IPS DF 19.7 (cell line): ENCODE data around the gene CPTP.

Experiments used
- DNase-seq: peaks from one replicate; pipeline ENCODE4 v3.0.0-alpha.2; 2013; ENCODE audit warnings: low read depth, low spot score

CPTP gene

GRCh38 chr1:1292442-1292779, 32.2 kb upstream of the CPTP start:
- DNase-seq = no peak

- DNase-seq = no peak
Measured at GRCh38 chr1:1292851-1293250, 31.8 kb upstream of the CPTP start.

DNA sequence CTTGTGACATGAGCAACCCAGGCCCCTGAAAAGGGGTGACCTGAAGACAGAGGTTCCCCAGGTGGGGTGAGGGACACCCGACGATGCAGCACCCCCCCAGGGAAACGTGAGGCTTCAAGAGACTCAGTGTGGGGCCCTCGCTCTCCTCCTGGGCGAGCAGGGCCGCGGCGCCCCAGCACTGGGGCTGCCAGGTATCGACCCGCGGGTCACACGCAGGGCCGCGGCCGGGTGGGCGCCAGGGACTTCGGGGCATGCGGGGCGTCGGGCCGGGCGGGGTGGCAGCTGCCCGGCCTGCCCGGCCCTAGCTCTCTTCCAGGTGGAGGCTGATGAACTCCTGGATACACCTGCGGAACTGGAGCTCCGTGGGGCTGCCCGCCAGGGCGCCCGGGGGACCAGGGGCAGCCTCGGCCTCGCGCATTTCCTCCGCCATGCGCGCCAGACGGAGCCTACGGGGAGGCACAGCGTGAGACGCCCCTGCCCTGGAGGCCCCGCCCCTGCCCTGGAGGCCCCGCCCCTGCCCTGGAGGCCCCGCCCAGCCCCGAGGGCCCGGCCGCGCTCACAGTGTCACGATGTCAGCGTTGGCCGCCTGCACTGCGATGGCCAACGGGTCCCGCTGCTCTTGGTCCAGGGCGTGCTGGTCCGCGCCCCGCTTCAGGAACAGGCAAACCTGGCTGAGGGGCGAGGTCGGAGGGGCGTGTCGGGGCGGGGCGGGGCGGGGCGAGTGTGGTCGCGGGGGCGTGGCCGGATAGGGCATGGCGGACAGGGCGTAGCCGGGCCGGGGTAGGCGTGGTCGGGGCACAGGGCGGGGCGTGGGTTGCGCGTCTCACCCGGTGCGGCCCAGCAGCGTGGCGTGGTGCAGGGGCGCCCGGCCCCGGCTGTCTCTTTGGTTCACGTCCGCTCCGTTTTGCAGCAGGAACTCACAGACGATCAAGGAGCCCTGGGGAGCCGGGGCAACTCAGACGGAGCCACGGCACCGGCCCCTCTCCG, 31.0 kb upstream of the CPTP start:
- DNase-seq = no peak

DNA sequence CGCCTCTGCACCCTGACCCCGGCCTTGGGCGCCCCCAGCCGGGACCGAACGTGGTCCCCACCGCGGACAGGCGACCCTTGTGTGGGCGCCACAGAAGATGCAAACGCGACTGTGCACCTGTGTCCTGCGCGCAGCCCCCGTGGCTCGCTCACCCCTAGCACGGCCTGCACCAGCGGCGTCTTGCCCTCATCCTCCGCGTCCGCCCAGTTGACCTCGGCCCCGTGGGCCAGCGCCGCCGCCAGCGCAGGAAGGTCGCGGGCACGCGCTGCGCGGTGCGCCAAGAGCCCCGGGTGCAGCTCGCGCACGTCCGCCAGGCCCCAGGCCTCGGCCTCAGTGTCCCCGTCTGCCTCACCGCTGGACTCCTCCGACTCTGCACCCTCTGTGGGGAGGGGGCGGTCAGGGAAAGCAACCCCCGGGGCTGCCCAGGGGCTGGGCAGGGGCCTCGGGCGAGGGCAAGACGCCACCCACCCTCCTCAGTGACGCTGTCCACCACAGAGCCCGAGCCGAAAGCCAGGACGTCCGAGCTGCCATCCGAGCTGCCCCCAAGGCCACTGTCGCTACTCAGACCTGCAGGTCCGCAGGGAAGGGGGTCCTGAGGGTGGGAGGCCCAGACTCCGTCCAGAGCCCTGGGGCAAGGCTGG, 30.2 kb upstream of the CPTP start:
- no peak for DNase-seq

DNA sequence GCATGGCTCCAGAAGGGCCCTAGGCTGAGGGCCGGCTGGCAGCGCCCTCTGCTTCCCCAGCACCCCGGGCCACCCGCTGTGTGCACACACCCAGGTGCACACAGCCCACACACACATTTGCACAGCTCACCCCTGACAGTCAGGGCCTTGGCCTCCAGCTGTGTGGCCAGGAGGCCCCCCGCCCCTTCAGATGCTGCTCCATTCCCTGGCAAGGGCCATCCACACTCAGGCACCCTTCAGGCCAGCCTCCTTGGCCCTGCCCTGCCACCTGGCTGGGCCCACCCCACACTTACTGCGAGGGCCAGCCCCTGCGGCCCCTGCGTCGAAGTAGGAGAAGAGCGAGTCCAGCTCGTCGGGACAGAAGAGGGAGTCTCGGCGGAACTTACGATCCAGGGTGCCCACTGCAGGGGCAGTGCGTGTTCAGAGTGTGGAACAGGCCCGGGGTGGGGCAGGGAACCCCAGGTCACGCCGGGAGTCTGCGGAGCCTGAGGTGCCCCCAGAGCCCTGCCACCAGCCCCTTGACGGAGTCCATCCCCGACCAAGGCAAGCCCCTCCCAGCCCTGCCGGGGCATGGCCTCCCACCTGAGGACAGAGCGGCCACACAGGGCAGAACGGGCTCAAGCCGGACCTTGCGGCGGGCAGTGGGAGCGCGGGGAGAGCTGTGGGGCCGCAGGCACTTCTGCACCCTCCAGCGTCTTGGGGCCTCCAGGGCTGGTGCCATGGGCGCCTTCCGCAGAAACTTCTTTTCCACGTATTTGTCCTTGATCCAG, 29.3 kb upstream of the CPTP start:
- DNase-seq = no peak

- DNase-seq = no peak
Measured at GRCh38 chr1:1296070-1297061, 28.2 kb upstream of the CPTP start.

- no peak for DNase-seq
Measured at GRCh38 chr1:1297802-1298424, 26.7 kb upstream of the CPTP start.

- no peak for DNase-seq
Measured at GRCh38 chr1:1298861-1299685, 25.5 kb upstream of the CPTP start.

DNA sequence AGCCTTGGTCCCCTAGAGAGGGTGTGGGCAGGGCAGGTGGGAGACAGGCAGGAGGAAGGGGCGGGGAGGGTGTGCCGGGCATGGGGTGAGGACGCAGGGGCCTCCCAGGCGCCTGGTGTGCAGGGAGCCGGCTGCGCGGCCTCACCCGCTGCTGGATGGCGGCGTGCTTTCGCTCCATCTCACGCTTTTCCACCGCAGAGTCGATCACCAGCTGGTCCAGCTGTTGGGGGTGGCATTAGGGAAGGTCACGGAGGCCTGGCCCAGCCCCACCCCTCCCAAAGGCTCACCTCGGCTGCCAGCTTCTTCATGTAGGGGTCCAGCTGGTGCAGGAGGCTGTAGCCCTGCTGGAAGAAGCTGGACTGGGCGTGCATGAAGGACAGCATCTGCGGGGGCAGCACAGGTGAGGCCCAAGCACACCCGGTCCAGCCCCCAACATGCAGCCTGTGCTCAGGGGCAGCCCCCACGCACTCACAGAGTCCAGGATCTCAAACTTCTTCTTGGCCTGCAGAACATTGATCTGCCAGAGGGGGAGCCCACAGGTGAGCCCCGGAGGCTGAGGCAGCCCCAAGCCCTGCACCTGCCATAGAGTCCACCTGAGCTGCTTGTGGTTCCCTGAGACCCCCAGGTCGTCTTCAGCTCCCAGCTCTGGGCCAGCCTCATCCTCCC, 24.8 kb upstream of the CPTP start:
- no peak for DNase-seq

DNA sequence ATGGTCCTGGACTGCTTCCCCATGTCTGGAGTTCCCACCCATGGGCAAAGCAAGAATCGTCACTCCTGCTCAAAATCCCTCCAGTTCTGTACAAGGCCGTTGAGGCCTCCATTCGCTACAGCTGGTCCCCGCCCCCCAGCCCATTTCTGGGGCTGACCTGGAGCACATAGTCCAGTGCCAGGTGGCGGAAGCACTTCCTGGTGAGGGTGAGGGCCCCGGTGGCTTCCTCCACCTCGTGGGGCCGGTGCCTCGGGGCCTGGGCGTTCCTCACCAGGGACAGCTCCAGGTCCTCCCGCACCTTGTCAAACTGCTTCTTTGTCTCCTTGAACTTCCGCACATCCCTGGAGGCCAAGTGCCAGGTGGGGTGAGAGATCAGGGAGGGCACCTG, 24.3 kb upstream of the CPTP start:
- DNase-seq = no peak

- DNase-seq = no peak
Measured at GRCh38 chr1:1302006-1302430, 22.6 kb upstream of the CPTP start.

GRCh38 chr1:1302951-1303509, 21.6 kb upstream of the CPTP start:
- DNase-seq = no peak

DNA sequence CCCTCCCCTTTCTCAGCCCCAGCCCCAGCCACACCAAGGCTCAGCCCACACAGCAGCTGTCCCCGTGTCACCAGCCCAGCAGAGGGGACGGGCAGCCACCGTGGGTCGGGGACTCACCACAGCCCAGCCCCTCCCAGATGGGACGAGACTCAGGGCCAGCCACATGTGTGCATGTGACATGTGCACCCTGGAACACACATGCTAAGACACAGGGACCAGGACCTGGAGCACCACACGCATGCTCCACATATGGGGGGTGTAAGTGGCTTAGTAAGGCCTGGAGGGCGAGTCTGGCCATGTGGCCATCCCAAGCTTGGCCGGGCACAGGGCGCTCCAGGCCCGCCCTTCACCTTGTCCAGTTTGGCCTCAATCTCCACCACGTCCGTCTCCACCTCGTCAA, 20.9 kb upstream of the CPTP start:
- DNase-seq = no peak

DNA sequence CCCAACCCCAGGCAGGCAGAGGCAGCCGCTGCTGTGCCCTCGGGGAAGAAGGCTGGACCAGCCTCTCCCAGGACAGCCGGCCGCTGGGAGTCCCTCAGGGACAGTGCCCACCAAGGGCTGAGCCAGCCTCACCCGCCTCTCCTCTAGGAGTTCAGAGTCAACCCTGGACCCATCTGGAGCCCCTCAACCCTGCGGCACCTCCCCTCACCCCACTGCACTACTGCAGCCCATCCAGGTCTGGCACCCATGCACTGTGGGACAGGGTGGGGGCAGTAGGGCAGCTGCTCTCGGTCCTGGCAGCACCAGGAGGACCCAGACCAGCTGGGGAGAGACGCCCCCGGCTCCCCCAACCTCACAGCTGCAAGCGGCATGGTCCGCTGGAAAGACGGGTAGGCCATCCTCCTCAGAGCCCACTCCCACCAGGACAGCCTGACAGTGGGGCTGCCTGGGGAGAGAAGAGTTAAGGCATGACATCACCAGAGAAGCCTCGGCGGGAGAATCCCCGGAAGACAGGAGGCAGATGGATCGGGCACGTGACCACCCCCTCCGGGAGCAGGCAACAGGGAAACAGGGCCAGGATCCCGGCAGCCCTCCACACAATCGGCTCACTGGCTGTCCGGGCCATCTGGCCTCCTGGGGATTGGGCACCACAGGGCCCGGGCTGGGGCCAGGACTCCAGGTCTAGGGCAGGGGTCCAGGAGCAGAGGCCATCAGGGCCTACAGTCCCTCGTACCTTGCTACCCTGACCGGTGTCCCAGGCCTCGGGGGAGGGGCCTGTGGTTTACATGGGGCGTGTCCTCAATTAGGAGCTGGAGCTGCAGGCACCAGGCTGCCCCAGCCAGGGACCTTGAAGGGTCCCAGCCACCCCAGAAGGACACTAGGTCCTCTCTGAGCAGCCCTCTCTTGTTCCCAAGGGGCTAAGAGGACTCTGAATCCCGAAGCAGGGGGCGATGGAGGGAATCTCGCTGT, 20.0 kb upstream of the CPTP start:
- no peak for DNase-seq

GRCh38 chr1:1305300-1306069, 19.1 kb upstream of the CPTP start:
- no peak for DNase-seq

DNA sequence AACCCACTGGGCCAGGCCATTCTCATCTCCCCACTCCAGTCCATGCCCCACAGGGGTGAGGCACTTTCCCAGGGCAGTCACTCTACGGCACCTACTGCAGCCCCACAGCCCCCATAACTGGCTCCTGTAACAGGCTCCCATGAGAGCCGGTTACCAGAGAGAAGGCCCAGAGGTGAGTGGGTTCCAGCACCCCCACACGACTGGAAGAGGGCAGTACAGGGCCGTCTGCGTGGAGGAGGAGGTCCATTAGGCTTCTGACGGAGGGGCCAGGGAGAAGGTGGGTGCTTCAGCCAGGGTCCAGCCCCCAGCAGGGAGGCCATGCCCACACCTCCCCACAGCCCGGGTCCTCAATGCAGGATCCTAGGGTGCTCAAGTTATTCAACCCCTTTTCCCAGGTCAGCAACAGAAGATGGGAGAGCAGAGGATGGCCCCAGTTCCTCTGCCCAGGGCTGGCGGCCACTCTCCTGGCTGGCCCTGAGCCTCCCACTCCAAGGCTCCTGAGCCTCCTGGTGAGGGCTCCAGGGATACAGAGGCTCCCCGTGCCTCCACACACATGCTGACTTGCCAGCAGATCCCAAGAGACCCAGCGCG, 18.4 kb upstream of the CPTP start:
- no peak for DNase-seq
